AG20443 (cell line): ENCODE data around the gene ABTB2.

Source experiments
- DNase-seq: peaks from one replicate; pipeline ENCODE4 v3.0.0; 2012; ENCODE audit warnings: low spot score, mixed read lengths

The ABTB2 gene

DNA sequence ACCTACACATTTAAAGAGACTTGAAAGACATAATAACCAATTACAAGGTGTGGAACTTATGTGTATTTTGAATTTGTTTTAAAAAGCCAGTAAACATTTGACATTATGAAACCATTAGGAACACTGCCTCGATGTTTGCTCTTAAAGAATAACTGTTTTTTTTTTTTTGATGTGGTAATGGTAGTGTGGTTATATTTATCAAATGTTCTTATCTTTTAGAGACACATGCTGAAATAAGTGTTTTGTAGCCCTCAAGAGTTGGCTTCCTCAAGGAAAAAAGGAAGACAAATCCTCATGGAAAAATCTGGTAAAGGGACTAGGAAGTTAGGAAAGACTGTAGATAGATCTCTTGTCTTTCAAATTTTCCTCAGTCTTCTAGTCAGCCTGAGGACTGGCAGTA lies 2.2 kb upstream of the ABTB2 start:
- DNase-seq: no peak

- DNase-seq: no peak
Observed at GRCh38 chr11:34359548-34359891, 1.7 kb upstream of the ABTB2 start.

DNA sequence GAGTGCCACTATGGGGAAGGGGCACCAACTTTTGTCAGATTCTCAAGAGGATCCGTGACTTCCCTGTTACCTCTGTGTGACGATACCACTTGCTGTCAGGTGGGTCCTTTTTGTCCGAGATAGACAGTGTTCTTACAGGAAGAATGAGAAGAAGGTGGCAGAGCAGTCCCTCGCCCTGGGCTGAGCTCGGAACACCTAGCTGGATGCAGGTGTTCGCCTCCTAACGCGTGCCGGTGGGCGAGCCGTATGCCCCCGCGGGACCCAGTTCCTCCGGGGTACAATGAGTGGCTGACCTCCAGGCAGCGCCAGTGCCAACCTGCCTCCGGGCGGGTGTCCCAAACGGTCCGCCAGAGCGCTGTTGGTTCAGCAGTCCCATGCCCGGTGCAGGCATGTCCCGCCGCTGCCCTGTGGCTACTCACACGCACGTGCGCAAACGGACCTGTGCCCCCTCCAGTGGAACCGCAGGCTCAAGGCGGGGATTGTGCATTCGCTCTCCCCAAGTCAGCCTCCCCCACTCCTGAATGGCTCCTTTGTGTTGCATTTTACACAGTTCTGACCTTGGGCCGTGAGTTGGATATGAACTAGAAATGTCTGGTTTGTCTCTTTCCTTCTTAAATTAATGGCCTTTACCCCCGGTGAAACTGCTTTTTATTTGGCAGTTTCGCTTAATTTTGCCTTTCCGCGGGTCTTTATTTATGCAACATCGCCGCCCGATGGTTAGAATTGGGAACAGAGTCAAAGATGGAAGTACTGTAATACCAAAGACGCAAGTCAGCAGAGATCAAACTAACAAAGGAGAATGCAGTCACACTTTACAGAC lies 1.1 kb upstream of the ABTB2 start:
- DNase-seq: peak; percentile 70

- DNase-seq: peak; percentile 47
Observed at GRCh38 chr11:34358258-34358727, 483 bp upstream of the ABTB2 start.

- peak; percentile 64 for DNase-seq
Observed at GRCh38 chr11:34356913-34357700, 703 bp downstream of the ABTB2 start.

DNA sequence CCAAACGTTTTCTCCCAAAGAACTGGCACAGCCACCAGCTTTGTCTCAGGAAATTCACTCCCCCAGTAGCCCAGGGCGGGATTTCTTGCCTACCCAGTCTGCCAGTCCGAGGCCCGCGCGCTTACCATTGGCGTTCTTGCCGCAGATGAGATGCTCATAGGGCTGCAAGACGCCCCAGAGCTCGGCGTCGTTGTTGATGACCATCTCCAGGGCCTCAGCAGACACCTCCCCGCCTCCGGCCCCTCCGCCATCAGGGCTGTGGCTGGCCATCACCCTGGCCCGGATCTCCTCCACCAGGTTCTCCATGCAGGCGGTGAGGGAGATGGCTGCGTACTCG lies 1.3 kb downstream of the ABTB2 start:
- DNase-seq: peak; percentile 47

GRCh38 chr11:34356130-34356529 lies 1.7 kb downstream of the ABTB2 start:
- DNase-seq: no peak

DNA sequence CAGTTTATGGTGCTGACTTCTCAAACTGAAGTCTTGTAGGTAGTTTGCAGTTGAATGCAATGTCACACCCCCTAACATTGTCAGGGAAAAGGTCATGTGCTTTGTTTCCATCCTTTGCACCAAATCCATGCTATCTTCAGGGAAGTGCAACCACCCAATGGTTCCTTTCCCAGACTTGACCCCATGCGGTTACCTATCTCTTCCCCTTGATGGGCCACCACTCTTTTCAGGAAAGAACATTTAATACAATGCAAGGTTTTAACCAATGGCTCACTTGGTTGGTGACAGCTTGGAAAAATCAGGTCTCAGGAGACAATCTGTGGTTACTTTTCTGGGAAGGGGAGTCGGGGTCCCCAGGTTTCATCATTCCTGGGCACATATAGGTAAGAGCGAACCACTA lies 2.1 kb downstream of the ABTB2 start:
- no peak for DNase-seq

DNA sequence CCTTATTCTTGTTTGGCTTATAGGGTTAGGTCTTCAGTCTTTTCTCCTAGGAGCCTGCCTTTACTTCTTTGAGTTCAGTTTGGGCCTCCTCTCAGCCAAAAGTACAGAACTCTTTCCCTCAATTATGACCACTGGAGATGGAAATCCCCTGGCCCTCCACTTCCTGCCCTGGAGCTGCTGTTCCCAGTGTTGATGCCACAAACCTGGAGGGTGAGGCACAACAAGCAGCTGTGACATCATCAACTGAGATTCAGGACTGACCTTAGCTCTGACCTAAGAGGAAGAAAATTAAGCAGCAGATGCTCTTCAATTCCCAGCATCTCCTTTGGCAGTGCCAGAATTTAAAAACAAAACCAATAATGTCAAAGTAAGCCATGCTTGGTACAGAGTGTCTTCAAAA lies 3.0 kb downstream of the ABTB2 start:
- no peak for DNase-seq

DNA sequence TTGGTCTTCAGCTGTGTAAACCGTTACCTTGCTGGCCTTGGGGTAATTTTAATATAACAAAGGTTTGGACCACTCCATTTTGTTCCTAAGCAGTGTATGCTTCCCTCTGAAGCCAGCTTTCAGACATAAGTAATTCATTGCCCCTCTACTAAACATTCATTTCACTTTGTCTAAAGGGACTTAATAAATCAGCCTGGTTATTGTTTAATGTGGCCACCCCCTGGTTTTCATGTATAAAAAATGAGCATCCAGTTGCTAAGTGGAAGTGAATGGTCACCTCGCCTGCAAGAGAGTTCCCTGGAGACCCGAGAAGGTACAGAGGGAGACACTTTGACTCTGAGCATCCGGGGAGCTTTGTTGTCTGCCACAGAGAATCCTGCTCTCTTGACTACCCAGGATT lies 3.9 kb downstream of the ABTB2 start:
- no peak for DNase-seq

DNA sequence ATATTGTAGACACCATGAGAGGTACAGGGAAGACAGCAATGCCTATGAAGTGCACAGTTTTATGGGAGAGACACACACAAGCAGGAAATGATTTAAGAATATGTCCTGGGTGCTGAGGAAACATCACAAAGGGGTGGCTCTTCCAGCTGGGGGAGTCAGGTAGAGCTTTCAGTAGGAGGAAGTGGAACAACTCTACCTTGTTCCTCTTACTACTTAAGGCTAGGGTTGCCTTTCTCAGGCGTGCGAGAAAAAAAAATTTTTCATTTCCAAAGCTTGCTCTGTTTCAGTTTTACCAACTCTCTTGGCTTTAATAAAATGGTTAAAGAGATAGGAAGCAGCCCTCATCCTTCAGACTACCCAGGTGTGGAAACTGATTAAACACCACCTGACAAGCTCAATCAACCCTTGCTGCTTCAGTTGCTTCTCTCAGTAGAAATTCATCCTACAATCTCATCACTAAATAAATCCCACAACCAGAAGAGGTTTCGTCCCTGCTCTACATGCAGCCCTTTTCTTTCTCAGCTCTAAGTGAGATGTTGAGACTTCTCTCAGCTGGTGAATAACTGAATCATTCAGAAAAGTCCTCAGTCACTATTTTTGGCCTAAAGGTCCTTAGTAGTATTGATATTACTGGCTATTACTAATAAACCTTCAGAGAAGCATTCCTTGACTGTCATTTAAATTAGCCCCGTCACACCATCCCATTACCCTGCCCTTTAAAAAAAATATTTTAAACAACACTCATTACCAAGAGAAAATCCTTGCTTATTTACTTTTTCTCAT lies 5.9 kb downstream of the ABTB2 start:
- no peak for DNase-seq

DNA sequence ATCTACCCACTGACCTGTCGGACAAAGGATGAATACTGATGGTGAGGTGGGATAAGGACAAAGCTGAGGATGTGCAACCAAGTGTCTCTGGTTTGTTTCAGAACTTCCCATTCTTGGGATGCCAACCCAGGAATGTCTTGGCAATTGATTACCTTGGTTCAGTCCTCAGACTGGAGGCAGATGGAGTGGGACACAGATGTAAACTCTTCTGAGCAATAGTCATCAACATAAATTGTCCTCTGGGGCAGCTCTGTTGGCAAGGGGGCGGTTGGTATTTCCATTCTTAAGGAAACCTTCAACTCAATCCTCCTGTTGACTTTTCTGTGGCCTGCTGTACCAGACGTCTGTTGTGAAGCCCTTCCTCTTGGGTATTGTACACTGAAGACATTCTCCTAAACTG lies 6.8 kb downstream of the ABTB2 start:
- DNase-seq: no peak

DNA sequence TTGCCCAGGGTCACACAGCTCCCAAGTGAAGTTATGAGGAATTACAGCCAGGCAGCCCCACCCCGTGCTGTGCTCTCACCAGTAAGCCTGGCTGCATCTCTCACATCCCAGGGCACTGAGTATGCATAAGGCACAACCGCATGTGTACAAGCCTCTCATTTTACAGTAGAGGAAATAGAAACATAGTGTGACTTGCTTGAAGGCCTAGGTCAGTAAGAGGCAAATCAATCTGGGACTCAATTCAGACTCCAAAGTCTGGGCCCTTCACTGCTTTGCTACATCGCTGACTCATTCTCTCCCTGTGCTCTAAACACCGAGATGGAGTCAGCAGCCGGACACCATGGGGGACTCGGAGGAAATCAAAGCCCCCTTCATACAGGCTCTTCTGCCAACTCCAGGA lies 7.9 kb downstream of the ABTB2 start:
- no peak for DNase-seq

GRCh38 chr11:34348919-34349318 lies 8.9 kb downstream of the ABTB2 start:
- DNase-seq: no peak

- DNase-seq: no peak
Observed at GRCh38 chr11:34348096-34348495, 9.7 kb downstream of the ABTB2 start.

GRCh38 chr11:34346551-34346950 lies 11.3 kb downstream of the ABTB2 start:
- peak; percentile 73 for DNase-seq

- no peak for DNase-seq
Observed at GRCh38 chr11:34345991-34346480, 11.8 kb downstream of the ABTB2 start.

DNA sequence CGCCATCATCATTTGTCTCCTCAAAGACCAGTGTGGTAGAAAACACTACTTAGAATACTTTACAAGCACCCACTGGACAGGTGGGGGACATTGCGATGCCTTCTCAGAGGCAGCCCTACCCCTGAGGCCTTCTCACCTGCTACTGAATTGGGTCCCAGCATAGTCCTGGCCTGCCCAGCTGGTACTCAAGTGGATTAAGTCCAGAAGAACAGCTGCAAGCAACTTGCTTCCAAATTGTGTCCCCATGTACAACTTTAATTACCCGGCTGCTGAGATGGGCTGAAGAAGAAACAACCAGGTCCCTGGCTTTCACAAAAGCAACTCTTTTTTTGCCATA lies 12.3 kb downstream of the ABTB2 start:
- DNase-seq: no peak

DNA sequence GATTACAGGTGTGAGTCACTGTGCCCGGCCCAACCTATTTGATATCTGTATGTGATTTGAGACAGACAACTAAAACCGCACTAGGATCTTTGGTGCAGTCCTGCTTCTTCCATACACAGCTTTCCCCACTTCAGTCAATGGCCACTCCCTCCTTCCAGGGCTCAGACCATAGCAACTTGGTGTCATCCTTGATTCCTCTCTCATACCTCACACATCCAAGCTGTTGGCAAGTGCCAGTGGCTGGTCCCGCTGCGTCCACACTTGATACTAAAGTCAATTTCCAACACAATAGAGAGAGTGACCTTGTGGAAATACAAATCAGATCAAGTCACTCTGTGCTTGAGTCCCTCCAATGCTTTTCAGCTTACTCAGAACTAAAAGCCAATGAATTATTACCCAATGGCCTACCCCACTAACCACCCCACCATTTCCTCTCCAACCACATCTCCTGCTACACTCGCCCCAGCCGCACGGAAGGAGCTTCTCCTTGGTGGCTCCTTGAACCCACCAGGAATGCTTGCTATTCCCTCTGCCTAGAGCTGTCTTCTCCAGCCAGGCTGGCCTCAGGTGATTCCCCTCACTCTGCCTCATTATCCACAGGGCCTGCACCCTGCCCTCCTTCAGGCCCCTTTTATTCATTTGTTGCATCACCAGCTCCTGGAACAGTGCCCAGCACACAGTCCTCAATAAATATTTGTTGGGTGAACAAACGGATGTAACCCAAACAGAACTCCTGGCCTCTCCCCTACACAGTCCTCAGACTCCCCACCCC lies 12.9 kb downstream of the ABTB2 start:
- DNase-seq: peak; percentile 81

DNA sequence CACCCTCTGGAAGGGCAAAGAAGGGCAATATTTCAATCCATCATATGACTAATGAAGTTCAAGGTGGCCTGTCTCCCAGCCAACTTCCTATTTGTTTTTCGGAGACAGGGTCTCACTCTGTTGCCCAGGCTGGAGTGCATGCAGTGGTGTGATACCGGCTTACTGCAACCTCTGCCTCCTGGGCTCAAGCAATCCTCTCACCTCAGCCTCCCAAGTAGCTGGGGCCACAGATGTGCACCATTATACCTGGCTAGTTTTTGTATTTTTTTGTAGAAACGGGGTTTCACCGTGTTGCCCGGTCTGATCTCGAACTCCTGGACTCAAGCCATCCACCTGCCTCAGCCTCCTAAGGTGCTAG lies 13.4 kb downstream of the ABTB2 start:
- no peak for DNase-seq

GRCh38 chr11:34343686-34344085 lies 14.1 kb downstream of the ABTB2 start:
- DNase-seq: no peak

DNA sequence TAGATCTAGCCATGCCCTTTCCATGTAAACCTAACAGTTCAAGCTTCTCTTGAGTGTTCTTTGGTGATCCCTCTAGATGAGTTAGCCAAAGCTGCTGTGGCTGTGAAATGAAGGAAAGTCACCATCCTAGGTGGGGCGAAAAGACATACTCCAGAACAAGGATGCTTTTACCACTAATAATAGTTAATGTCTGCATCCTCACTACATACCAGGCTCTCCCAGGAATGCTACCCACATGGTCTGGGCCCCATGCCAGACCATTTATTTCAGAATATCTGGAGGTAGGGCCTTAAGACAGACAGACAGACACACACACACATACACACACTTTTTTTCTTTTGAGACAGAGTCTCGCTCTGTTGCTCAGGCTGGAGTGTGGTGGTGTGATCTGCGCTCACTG lies 14.7 kb downstream of the ABTB2 start:
- peak; percentile 57 for DNase-seq
